Caco-2 (cell line): Measurements from ENCODE around the gene IL16. TPM values are rescaled to one million over a fixed set of nuclear protein-coding genes. Genes with fewer than 3 reads are reported as not detected.

Source experiments
- BruUV-seq: library from RNA; stranded (reverse); fragments of 400-500 nt; replicated peaks from 2 replicates; lab custom pipeline; 2021; lab: Mats Ljungman, UMichigan
- CTCF ChIA-PET: fragments of 300-600 bp; sonication (Branson Sonifier 250); formaldehyde crosslinking; loops from one replicate; lab custom pipeline; 2022; ENCODE audit warnings: antibody characterized with exemption; lab: Charles Lee
- POLR2A ChIA-PET: fragments of 300-600 bp; sonication (Branson Sonifier 250); formaldehyde crosslinking; loops from one replicate; lab custom pipeline; 2022; ENCODE audit warnings: antibody characterized with exemption; lab: Charles Lee
- DNase-seq, 2 experiments: peaks; one replicate each; pipeline versions ENCODE4 v3.0.0 to v3.0.0-alpha.2; 2020 to 2022
- H3K27me3 ChIP-seq: replicated peaks from 2 replicates; pipeline ENCODE4 v1.6.0; 2011; ENCODE audit warnings: low read length; ENCODE audit not compliant: control insufficient read depth, insufficient read depth
- H3K36me3 ChIP-seq: 2 replicates; pipeline ENCODE4 v1.5.1; 2011; ENCODE audit warnings: low read length; ENCODE audit not compliant: control insufficient read depth, insufficient read depth
- H3K4me1 ChIP-seq: fragments of 250-450 bp; sonication (Bioruptor Pico); 2 replicates; pipeline ENCODE4 v1.5.1; 2020; ENCODE audit warnings: mild to moderate bottlenecking
- H3K4me3 ChIP-seq: 2 replicates; pipeline ENCODE4 v1.5.1; 2011; ENCODE audit warnings: low read depth, mild to moderate bottlenecking, control low read depth, low read length
- H3K9me3 ChIP-seq: fragments of 250-450 bp; sonication (Bioruptor Pico); 2 replicates; pipeline ENCODE4 v1.5.1; 2020; ENCODE audit warnings: mild to moderate bottlenecking, moderate library complexity
- H3K27ac Mint-ChIP-seq: one replicate; pipeline ENCODE4 v1.8.0; 2022; ENCODE audit warnings: mixed read lengths; ENCODE audit not compliant: unreplicated experiment
- H3K27me3 Mint-ChIP-seq: one replicate; pipeline ENCODE4 v1.8.0; 2022; ENCODE audit warnings: mixed read lengths; ENCODE audit not compliant: insufficient read depth, unreplicated experiment
- H3K36me3 Mint-ChIP-seq: one replicate; pipeline ENCODE4 v1.8.0; 2022; ENCODE audit warnings: mild to moderate bottlenecking, mixed read lengths; ENCODE audit not compliant: insufficient read depth, unreplicated experiment
- H3K4me1 Mint-ChIP-seq: one replicate; pipeline ENCODE4 v1.8.0; 2022; ENCODE audit warnings: low read depth, mixed read lengths; ENCODE audit not compliant: unreplicated experiment
- H3K4me3 Mint-ChIP-seq: one replicate; pipeline ENCODE4 v1.8.0; 2022; ENCODE audit warnings: mild to moderate bottlenecking, moderate library complexity, mixed read lengths; ENCODE audit not compliant: unreplicated experiment
- H3K9me3 Mint-ChIP-seq: one replicate; pipeline ENCODE4 v1.8.0; 2022; ENCODE audit warnings: mixed read lengths; ENCODE audit not compliant: unreplicated experiment
- intact Hi-C: fragments of 100-400 bp; cut with micrococcal nuclease; formaldehyde crosslinking; loops from one replicate; pipeline ENCODE4 v1.10.0; 2022; ENCODE audit not compliant: unreplicated experiment
- total RNA-seq: library from RNA; stranded (reverse); gene quantifications from 2 replicates; pipeline ENCODE4 v1.2.3, GENCODE V29; 2022
- TF ChIP-seq, protein P1 (sequence below), 2 experiments: fragments of 200-600 bp in 1 of 2; IDR thresholded peaks; 1 replicate in 1 of 2; 2 replicates in 1 of 2; pipeline versions ENCODE4 v1.5.1 to v1.8.0; 2011 to 2022; ENCODE audit warnings: antibody characterized with exemption in 1 of 2, control low read depth in 1 of 2, inconsistent platforms in 1 of 2, low read depth in 1 of 2, low read length in 1 of 2, mild to moderate bottlenecking in 1 of 2, moderate library complexity in 1 of 2; ENCODE audit not compliant: insufficient read depth in 1 of 2, severe bottlenecking in 1 of 2, unreplicated experiment in 1 of 2

IL16 gene
- total RNA-seq, 1 experiment from 2014 or later = not detected

DNA sequence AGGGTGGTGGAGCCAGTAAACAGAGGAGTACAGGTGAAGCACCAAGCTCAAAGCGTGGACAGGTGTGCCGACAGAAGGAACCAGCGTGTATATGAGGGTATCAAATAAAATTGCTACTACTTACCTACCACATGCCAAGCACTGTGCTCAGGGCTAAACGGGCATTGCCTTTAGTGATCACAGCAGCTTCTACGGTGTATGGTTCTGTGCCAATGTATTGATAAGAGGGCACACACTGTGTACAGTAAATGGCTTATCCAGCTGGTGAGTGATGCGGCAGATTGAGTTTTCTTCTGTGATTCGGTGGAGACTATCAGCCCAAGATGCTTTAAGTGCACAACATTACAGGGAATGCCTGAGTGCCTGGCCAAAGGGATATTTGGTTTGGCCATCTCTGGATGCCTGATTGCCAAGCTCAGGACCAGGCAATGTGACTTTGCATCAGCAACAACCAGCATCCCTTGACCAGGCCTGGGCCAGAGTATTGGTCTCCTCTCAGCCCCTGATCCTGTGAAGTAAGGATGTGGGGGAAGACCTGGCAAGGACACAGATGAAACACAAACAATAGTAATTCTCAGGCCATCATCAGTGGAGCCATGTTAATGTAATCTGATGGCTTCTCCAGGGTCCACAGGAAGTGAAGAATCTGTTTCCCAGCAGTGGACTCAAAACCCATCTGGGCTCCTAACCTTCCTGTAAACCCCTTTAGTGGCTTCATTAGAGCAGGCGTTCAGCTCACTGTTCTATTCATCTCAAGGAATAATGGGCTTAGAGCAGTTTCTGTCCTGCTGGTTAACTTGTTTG, 113.2 kb downstream of the IL16 start:
- no peak for DNase-seq
- Histone ChIP-seq H3K4me1 (no peaks in the 10 kb centered on the region), H3K4me3 (no peak overlapping the region), H3K27me3 (no peaks in the 10 kb centered on the region; the same call in none of the 2 replicates), H3K36me3 (no peaks in the 10 kb centered on the region), H3K9me3 (no peaks in the 10 kb centered on the region)
- Mint-ChIP-seq H3K36me3 (no peaks in the 10 kb centered on the region), H3K9me3 (no peaks in the 10 kb centered on the region), H3K4me3 (no peak overlapping the region), H3K27ac (no peak overlapping the region), H3K4me1 (no peaks in the 10 kb centered on the region), H3K27me3 (no peaks in the 10 kb centered on the region)
- TF ChIP-seq, protein P1, sequence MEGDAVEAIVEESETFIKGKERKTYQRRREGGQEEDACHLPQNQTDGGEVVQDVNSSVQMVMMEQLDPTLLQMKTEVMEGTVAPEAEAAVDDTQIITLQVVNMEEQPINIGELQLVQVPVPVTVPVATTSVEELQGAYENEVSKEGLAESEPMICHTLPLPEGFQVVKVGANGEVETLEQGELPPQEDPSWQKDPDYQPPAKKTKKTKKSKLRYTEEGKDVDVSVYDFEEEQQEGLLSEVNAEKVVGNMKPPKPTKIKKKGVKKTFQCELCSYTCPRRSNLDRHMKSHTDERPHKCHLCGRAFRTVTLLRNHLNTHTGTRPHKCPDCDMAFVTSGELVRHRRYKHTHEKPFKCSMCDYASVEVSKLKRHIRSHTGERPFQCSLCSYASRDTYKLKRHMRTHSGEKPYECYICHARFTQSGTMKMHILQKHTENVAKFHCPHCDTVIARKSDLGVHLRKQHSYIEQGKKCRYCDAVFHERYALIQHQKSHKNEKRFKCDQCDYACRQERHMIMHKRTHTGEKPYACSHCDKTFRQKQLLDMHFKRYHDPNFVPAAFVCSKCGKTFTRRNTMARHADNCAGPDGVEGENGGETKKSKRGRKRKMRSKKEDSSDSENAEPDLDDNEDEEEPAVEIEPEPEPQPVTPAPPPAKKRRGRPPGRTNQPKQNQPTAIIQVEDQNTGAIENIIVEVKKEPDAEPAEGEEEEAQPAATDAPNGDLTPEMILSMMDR (IDR thresholded peaks at IDR 0.05; ENCODE audit: insufficient read depth in 1 of 2, low read depth in 1 of 2, low read length in 1 of 2, severe bottlenecking in 1 of 2, unreplicated experiment in 1 of 2) = no peak
- intact Hi-C loops = no loop called here
- ChIA-PET CTCF (no interaction called here), POLR2A (no interaction called here)
- no TSS peak for BruUV-seq

GRCh38 chr15:81310480-81310879, 113.8 kb downstream of the IL16 start:
- H3K36me3 Mint-ChIP-seq = no peaks in the 10 kb centered on the region
- BruUV-seq = no TSS peak
- H3K27ac Mint-ChIP-seq = no peak overlapping the region
- H3K9me3 Mint-ChIP-seq = no peaks in the 10 kb centered on the region
- intact Hi-C loops = no loop called here
- Histone ChIP-seq H3K36me3 (no peaks in the 10 kb centered on the region), H3K27me3 (no peaks in the 10 kb centered on the region; the same call in none of the 2 replicates), H3K4me1 (no peaks in the 10 kb centered on the region), H3K9me3 (no peaks in the 10 kb centered on the region), H3K4me3 (no peak overlapping the region)
- no peaks in the 10 kb centered on the region for H3K27me3 Mint-ChIP-seq
- POLR2A ChIA-PET = no interaction called here
- DNase-seq = no peak
- H3K4me1 Mint-ChIP-seq = no peaks in the 10 kb centered on the region
- CTCF ChIA-PET = no interaction called here
- H3K4me3 Mint-ChIP-seq = no peak overlapping the region
- TF ChIP-seq, protein P1 (IDR thresholded peaks at IDR 0.05; ENCODE audit: insufficient read depth in 1 of 2, low read depth in 1 of 2, low read length in 1 of 2, severe bottlenecking in 1 of 2, unreplicated experiment in 1 of 2) = no peak

GRCh38 chr15:81311752-81312464, 115.2 kb downstream of the IL16 start:
- no peaks in the 10 kb centered on the region for H3K36me3 Mint-ChIP-seq
- CTCF ChIA-PET = no interaction called here
- intact Hi-C loops = no loop called here
- Histone ChIP-seq H3K4me1 (no peaks in the 10 kb centered on the region), H3K36me3 (no peaks in the 10 kb centered on the region), H3K27me3 (no peaks in the 10 kb centered on the region; the same call in 1 of the 2 replicates), H3K4me3 (no peak overlapping the region), H3K9me3 (no peaks in the 10 kb centered on the region)
- BruUV-seq = no TSS peak
- H3K9me3 Mint-ChIP-seq = no peaks in the 10 kb centered on the region
- H3K4me1 Mint-ChIP-seq = no peaks in the 10 kb centered on the region
- H3K4me3 Mint-ChIP-seq = no peak overlapping the region
- no peak overlapping the region for H3K27ac Mint-ChIP-seq
- H3K27me3 Mint-ChIP-seq = no peaks in the 10 kb centered on the region
- POLR2A ChIA-PET = no interaction called here
- DNase-seq = no peak
- TF ChIP-seq, protein P1 (IDR thresholded peaks at IDR 0.05; ENCODE audit: insufficient read depth in 1 of 2, low read depth in 1 of 2, low read length in 1 of 2, severe bottlenecking in 1 of 2, unreplicated experiment in 1 of 2) = no peak
